HFF-Myc (cell line): ENCODE measurements around the gene COMT.
"Not testable (repeated sequence)": the region's sequence is repeated elsewhere in the genome, so short reads cannot be mapped to it uniquely, and the experiment has no call there.

ENCODE experiments used
- DNase-seq: peaks from one replicate; pipeline ENCODE4 v3.0.0-alpha.2; 2011; ENCODE audit warnings: low read depth; ENCODE audit errors: extremely low read depth
- H3K4me3 ChIP-seq: replicated peaks from 2 replicates; pipeline ENCODE4 v1.5.1; 2011; ENCODE audit warnings: low read depth, mild to moderate bottlenecking, control low read depth, low read length
- TF ChIP-seq, protein P1 (sequence below): IDR thresholded peaks from 2 replicates; pipeline ENCODE4 v1.5.1; 2012; ENCODE audit warnings: mild to moderate bottlenecking, low read depth, low read length, control low read depth; ENCODE audit errors: missing control alignments

Gene COMT

DNA sequence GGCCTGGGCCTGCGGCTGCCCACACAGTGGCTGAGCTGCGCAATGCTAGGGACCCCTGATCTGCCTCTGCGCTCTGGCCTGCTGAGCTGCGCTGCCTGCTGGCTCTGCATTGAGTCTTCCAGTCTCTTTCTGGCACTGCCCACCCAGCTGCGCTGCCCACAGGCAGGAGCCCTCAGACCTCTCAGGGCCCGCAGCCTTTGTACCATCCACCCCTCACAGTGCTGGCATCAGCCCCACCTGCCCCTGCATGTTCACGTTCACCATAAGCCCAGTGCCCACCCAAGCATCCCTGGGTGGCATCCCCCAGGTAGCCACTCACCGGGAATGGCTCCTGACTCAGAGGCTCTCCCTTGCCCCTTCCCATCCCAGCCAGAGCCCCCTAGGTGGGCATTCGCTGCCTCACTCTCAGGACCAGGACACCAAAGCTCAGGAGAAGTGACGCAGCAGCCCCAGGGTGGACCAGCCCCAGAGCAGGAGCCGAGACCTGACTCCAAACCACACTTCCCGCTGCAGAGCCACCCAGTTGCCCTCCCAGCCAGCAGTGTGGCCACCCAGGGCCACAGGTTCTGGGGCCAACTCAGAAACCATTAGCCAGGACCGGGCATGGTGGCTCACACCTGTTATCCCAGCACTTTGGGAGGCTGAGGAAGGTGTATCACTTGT, 21.7 kb upstream of the COMT start:
- TF ChIP-seq, protein P1, sequence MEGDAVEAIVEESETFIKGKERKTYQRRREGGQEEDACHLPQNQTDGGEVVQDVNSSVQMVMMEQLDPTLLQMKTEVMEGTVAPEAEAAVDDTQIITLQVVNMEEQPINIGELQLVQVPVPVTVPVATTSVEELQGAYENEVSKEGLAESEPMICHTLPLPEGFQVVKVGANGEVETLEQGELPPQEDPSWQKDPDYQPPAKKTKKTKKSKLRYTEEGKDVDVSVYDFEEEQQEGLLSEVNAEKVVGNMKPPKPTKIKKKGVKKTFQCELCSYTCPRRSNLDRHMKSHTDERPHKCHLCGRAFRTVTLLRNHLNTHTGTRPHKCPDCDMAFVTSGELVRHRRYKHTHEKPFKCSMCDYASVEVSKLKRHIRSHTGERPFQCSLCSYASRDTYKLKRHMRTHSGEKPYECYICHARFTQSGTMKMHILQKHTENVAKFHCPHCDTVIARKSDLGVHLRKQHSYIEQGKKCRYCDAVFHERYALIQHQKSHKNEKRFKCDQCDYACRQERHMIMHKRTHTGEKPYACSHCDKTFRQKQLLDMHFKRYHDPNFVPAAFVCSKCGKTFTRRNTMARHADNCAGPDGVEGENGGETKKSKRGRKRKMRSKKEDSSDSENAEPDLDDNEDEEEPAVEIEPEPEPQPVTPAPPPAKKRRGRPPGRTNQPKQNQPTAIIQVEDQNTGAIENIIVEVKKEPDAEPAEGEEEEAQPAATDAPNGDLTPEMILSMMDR: no peak
- DNase-seq: no peak
- no peak overlapping the region for H3K4me3 ChIP-seq

DNA sequence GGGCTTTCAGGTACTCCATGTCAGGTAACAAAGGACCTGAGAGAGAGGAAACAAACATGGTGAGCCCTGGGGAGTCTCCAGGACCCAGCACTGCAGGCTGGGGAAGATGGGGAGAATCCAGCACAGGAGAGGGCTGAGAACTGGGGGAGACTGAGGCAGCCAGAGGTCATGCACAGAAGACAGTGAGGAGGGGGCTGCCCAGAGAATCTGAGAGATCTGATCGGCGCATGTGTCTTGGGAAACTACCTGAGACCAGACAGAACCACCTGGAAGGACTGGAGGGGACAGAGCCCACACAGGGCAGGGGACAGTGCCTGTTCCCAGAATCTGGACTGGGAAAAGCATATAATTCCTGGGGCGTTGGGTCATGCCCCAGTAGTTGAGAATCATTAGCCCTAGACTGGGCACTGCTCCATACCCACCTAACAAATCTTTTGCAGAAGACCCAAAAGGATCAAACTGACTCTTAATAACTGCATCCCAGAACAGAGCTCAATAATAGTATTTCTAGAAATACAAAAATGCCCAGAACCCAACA, 20.0 kb upstream of the COMT start:
- TF ChIP-seq, protein P1: no peak
- no peak for DNase-seq
- H3K4me3 ChIP-seq: no peak overlapping the region

DNA sequence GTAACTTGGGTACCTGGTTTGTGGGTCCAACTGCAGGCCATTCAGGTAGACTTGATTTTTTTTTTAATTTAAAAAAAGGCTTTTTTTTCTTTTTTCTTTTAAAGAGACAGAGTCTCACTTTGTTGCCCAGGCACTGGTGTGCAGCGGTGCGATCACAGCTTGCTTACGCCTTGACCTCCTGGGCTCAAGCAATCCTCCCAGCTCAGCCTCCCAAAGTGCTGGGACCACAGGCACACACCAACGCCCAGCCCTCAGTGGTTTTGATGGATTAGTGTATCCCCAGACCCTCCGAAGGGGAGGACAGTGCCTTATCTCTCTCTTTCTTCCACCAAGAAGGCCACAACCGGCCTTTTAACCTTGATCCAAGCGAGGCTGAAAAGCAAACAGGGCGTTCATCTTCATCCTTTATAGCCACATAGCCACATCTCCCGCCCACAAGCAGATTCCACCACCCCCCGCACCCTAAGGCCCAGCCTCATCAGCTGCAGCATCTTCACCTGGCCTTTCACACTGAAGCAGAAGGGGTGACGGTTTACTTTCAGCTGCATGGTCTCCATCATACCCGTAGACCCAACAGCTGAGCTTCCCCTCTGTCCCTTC, 17.6 kb upstream of the COMT start:
- no peak overlapping the region for H3K4me3 ChIP-seq
- DNase-seq: no peak
- TF ChIP-seq, protein P1: no peak

DNA sequence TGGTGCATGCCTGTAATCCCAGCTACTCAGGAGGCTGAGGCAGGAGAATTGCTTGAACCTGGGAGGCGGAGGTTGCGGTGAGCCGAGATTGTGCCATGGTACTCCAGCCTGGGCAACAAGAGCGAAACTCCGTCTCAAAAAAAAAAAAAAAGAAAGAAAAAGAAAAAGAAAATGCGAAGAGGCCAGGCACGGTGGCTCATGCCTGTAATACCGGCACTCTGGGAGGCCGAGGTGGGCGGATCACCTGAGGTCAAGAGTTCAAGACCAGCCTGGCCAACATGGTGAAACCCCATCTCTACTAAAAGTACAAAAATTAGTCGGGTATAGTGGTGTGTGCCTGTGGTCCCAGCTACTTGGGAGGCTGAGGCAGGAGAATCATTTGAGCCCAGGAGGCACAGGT, 15.5 kb upstream of the COMT start:
- not testable (repeated sequence) for DNase-seq

DNA sequence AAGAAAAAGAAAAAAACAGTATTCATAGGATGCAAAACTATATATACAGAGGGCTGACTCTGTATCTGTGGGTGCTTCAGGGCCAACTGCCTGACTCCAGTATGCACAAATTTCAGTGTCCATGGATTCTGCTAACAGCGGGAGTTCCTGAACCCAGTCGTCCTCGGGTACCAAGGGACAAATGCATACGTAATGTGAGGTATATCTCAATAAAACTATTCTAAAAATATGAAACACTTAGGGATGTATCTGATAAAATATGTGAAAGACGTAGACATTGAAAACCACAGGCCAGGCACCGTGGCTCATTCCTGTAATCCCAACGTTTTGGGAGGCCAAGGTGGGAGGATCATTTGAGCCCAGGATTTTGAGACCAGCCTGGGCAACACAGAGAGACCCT, 13.9 kb upstream of the COMT start:
- TF ChIP-seq, protein P1: no peak
- DNase-seq: no peak
- no peak overlapping the region for H3K4me3 ChIP-seq

More for the DNA sequence above, 15.5 kb upstream of the COMT start:
- not testable (repeated sequence) for H3K4me3 ChIP-seq

DNA sequence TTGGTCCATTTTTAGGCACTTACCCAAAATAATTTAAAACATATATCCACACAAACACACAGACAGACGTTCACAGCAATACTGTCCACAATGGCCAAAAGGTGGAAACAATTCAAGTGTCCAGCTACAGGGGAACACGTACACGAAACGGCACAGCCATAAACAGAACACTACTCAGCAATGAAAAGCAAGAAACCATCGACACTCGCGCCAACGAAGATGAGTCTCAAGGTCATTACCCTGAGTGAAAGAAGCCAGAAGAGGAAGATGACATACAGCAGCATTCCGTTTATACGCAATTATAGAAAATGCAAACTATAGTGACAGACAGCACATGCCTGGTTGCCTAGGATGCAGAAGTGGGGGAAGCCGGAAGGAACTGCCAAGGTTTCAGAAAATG, 13.4 kb upstream of the COMT start:
- H3K4me3 ChIP-seq: no peak overlapping the region
- TF ChIP-seq, protein P1: no peak
- DNase-seq: no peak

DNA sequence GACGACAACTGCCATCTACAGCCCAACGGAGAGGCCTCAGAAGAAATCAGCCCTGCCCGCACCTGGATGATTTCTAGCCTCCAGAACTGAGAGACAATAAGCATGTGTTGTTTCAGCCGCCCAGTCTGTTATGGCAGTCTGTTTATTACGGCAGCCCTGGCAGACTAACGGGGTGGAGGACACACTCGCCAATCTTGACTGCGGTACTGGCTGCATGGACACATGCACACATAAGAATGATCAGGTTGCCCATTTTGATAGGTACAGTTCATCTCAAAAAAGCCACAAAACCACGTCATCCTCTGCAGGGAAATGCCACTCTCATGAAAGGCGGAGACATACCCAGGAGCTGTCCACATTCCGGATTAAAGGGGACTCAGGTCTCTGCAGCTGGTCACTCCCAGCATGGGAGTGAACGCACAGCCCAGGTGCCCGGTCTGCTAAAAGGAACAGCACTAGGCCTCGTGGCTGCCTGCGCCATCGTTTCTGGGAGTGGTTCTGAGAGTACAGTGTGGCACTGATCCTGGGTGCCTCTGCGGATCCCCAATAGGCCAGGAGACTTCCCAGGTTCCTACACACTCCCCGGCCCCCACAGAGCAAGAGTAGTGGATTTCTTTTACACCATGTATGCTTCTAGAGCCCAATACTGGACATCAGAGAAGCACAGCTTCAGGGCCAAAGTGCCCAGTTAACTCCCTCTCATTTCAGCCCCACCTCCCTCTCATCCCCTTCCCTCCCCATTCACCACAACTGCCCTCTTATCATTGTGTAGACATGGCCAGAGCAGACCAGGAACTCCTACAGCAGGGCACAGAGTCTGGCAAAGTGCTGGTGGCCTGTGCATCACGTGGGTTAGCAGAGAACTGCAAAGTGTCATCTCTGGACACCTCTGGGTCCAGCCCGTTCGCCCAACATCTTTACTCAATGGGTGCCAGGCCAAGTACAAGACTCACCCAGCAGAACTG, 11.7 kb upstream of the COMT start:
- no peak for DNase-seq

More for the DNA sequence above, 11.7 kb upstream of the COMT start:
- H3K4me3 ChIP-seq: no peak overlapping the region
- TF ChIP-seq, protein P1: no peak
